Hepatic stellate cell (primary cell): Measurements from ENCODE around the gene TRPM2.
"Not testable (repeated sequence)": the region's sequence is repeated elsewhere in the genome, so short reads cannot be mapped to it uniquely, and the experiment has no call there.

Source experiments
- DNase-seq: peaks from one replicate; pipeline ENCODE4 v3.0.0; 2011; ENCODE audit warnings: low spot score

Gene TRPM2

GRCh38 chr21:44375281-44375651 is 21.8 kb downstream of the TRPM2 start:
- DNase-seq = no peak

- DNase-seq = no peak
These were observed 22.4 kb downstream of the TRPM2 start for GRCh38 chr21:44375761-44376241.

- no peak for DNase-seq
These were observed 23.2 kb downstream of the TRPM2 start for GRCh38 chr21:44376606-44377005.

- no peak for DNase-seq
These were observed 23.9 kb downstream of the TRPM2 start for GRCh38 chr21:44377201-44377921.

- DNase-seq = no peak
These were observed 24.7 kb downstream of the TRPM2 start for GRCh38 chr21:44377922-44378645.

GRCh38 chr21:44378646-44379514 is 25.5 kb downstream of the TRPM2 start:
- DNase-seq = no peak

- DNase-seq = no peak
These were observed 26.1 kb downstream of the TRPM2 start for GRCh38 chr21:44379515-44379848.

GRCh38 chr21:44379991-44380865 is 26.8 kb downstream of the TRPM2 start:
- no peak for DNase-seq

- no peak for DNase-seq
These were observed 27.5 kb downstream of the TRPM2 start for GRCh38 chr21:44380876-44381275.

- no peak for DNase-seq
These were observed 28.5 kb downstream of the TRPM2 start for GRCh38 chr21:44381874-44382273.

GRCh38 chr21:44382536-44382935 is 29.1 kb downstream of the TRPM2 start:
- no peak for DNase-seq

GRCh38 chr21:44383216-44383615 is 29.8 kb downstream of the TRPM2 start:
- no peak for DNase-seq

GRCh38 chr21:44384968-44385367 is 31.5 kb downstream of the TRPM2 start:
- no peak for DNase-seq

- DNase-seq = no peak
These were observed 35.9 kb downstream of the TRPM2 start for GRCh38 chr21:44389335-44389734.

- DNase-seq = no peak
These were observed 37.5 kb downstream of the TRPM2 start for GRCh38 chr21:44390886-44391285.

GRCh38 chr21:44391345-44392091 is 38.1 kb downstream of the TRPM2 start:
- no peak for DNase-seq

- DNase-seq = no peak
These were observed 38.8 kb downstream of the TRPM2 start for GRCh38 chr21:44392185-44392584.

GRCh38 chr21:44392916-44393315 is 39.5 kb downstream of the TRPM2 start:
- no peak for DNase-seq

- no peak for DNase-seq
These were observed 41.3 kb downstream of the TRPM2 start for GRCh38 chr21:44394733-44395132.

GRCh38 chr21:44395260-44395659 is 41.8 kb downstream of the TRPM2 start:
- no peak for DNase-seq

- DNase-seq = not testable (repeated sequence)
These were observed 43.4 kb downstream of the TRPM2 start for GRCh38 chr21:44396803-44397202.
